GM19395 (cell line): ENCODE data around the gene LRRC52.

ENCODE experiments used
- ATAC-seq: cut with Tn5 transposase; IDR thresholded peaks from one replicate; pipeline ENCODE4 v1.9.1; 2021; ENCODE audit warnings: mild to moderate bottlenecking, moderate library complexity; ENCODE audit not compliant: unreplicated experiment

LRRC52 gene

GRCh38 chr1:165537356-165538109 is 6.3 kb upstream of the LRRC52 start:
- ATAC-seq = no peak

GRCh38 chr1:165539306-165539705 is 4.5 kb upstream of the LRRC52 start:
- ATAC-seq = no peak

- no peak for ATAC-seq
Measured at GRCh38 chr1:165539908-165540307, 3.9 kb upstream of the LRRC52 start.

- ATAC-seq = no peak
Measured at GRCh38 chr1:165542015-165542631, 1.7 kb upstream of the LRRC52 start.

GRCh38 chr1:165542647-165543046 is 1.2 kb upstream of the LRRC52 start:
- no peak for ATAC-seq

GRCh38 chr1:165544996-165545395 is 1.2 kb downstream of the LRRC52 start:
- ATAC-seq = no peak

- no peak for ATAC-seq
Measured at GRCh38 chr1:165545974-165546373, 2.2 kb downstream of the LRRC52 start.

- ATAC-seq = no peak
Measured at GRCh38 chr1:165549973-165550372, 6.2 kb downstream of the LRRC52 start.

GRCh38 chr1:165551469-165551868 is 7.7 kb downstream of the LRRC52 start:
- ATAC-seq = no peak

GRCh38 chr1:165560883-165561656 is 17.3 kb downstream of the LRRC52 start:
- no peak for ATAC-seq

GRCh38 chr1:165562571-165562970 is 18.8 kb downstream of the LRRC52 start:
- no peak for ATAC-seq

GRCh38 chr1:165563551-165563950 is 19.8 kb downstream of the LRRC52 start:
- no peak for ATAC-seq

- ATAC-seq = no peak
Measured at GRCh38 chr1:165564561-165564960, 20.8 kb downstream of the LRRC52 start.

GRCh38 chr1:165565751-165566490 is 22.1 kb downstream of the LRRC52 start:
- ATAC-seq = no peak

GRCh38 chr1:165570078-165570477 is 26.3 kb downstream of the LRRC52 start:
- no peak for ATAC-seq

GRCh38 chr1:165573787-165574186 is 30.0 kb downstream of the LRRC52 start:
- ATAC-seq = no peak

- ATAC-seq = no peak
Measured at GRCh38 chr1:165574295-165574694, 30.5 kb downstream of the LRRC52 start.

- ATAC-seq = no peak
Measured at GRCh38 chr1:165575468-165576099, 31.8 kb downstream of the LRRC52 start.

GRCh38 chr1:165576536-165576935 is 32.7 kb downstream of the LRRC52 start:
- no peak for ATAC-seq

- ATAC-seq = no peak
Measured at GRCh38 chr1:165577707-165578106, 33.9 kb downstream of the LRRC52 start.
